ENCODE data around the gene TMEM74B.

TMEM74B gene

DNA sequence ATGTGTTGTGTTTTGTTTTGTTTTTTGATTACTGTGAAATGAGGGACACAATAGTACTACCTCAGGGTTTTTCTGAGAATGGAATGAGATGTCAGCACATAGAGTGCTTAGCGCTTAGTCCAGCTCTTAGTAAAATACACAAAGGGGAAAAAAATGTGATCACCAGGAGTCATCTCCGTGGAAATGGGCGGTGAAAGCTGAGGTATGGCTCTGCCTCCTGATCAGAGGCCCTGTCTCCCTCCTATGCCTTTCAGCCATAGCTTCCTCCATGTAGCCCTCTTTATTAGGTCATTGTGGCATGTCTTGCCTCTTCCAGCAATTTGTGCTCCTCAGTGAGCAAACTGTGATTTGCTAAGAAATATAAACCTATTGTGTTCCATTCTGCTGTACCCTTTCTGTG lies 53.4 kb downstream of the TMEM74B start:
- no peak for DNase-seq

DNA sequence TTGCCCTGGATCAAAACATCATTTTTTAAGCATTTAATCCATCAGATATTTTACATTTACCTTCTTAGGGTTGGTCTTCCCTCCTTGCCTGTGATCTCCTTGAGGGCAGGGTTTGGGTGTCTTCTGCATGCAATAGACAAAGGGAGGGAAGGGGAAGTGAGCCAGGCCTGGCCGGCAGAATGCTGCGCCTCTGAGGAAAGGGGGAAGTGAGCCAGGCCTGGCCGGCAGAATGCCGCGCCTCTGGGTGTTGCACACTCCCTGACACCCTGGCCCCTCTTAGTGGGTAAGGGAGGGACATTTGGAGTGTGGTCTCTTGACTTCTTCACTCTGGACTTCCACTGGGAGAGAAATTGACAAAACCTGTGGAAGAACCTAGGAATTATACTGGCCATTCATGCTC lies 53.9 kb downstream of the TMEM74B start:
- DNase-seq: no peak

All from NK-92 treated with Interleukin-12 subunit alpha and Interleukin-12 subunit beta, amount 100 ng/mL, for 24 hours (cell line).